Caco-2 (cell line): ENCODE results near the gene L3MBTL4. TPM values are rescaled to one million over a fixed set of nuclear protein-coding genes. Genes with fewer than 3 reads are reported as not detected.

ENCODE experiments used
- BruUV-seq: library from RNA; stranded (reverse); fragments of 400-500 nt; replicated peaks from 2 replicates; lab custom pipeline; 2021; lab: Mats Ljungman, UMichigan
- CTCF ChIA-PET: fragments of 300-600 bp; sonication (Branson Sonifier 250); formaldehyde crosslinking; loops from one replicate; lab custom pipeline; 2022; ENCODE audit warnings: antibody characterized with exemption; lab: Charles Lee
- POLR2A ChIA-PET: fragments of 300-600 bp; sonication (Branson Sonifier 250); formaldehyde crosslinking; loops from one replicate; lab custom pipeline; 2022; ENCODE audit warnings: antibody characterized with exemption; lab: Charles Lee
- DNase-seq, 2 experiments: peaks; one replicate each; pipeline versions ENCODE4 v3.0.0 to v3.0.0-alpha.2; 2020 to 2022
- H3K27me3 ChIP-seq: replicated peaks from 2 replicates; pipeline ENCODE4 v1.6.0; 2011; ENCODE audit warnings: low read length; ENCODE audit not compliant: control insufficient read depth, insufficient read depth
- H3K36me3 ChIP-seq: 2 replicates; pipeline ENCODE4 v1.5.1; 2011; ENCODE audit warnings: low read length; ENCODE audit not compliant: control insufficient read depth, insufficient read depth
- H3K4me1 ChIP-seq: fragments of 250-450 bp; sonication (Bioruptor Pico); 2 replicates; pipeline ENCODE4 v1.5.1; 2020; ENCODE audit warnings: mild to moderate bottlenecking
- H3K4me3 ChIP-seq: 2 replicates; pipeline ENCODE4 v1.5.1; 2011; ENCODE audit warnings: low read depth, mild to moderate bottlenecking, control low read depth, low read length
- H3K9me3 ChIP-seq: fragments of 250-450 bp; sonication (Bioruptor Pico); 2 replicates; pipeline ENCODE4 v1.5.1; 2020; ENCODE audit warnings: mild to moderate bottlenecking, moderate library complexity
- H3K27ac Mint-ChIP-seq: one replicate; pipeline ENCODE4 v1.8.0; 2022; ENCODE audit warnings: mixed read lengths; ENCODE audit not compliant: unreplicated experiment
- H3K27me3 Mint-ChIP-seq: one replicate; pipeline ENCODE4 v1.8.0; 2022; ENCODE audit warnings: mixed read lengths; ENCODE audit not compliant: insufficient read depth, unreplicated experiment
- H3K36me3 Mint-ChIP-seq: one replicate; pipeline ENCODE4 v1.8.0; 2022; ENCODE audit warnings: mild to moderate bottlenecking, mixed read lengths; ENCODE audit not compliant: insufficient read depth, unreplicated experiment
- H3K4me1 Mint-ChIP-seq: one replicate; pipeline ENCODE4 v1.8.0; 2022; ENCODE audit warnings: low read depth, mixed read lengths; ENCODE audit not compliant: unreplicated experiment
- H3K4me3 Mint-ChIP-seq: one replicate; pipeline ENCODE4 v1.8.0; 2022; ENCODE audit warnings: mild to moderate bottlenecking, moderate library complexity, mixed read lengths; ENCODE audit not compliant: unreplicated experiment
- H3K9me3 Mint-ChIP-seq: one replicate; pipeline ENCODE4 v1.8.0; 2022; ENCODE audit warnings: mixed read lengths; ENCODE audit not compliant: unreplicated experiment
- CTCF ChIP-seq, 2 experiments: fragments of 200-600 bp in 1 of 2; IDR thresholded peaks; 1 replicate in 1 of 2; 2 replicates in 1 of 2; pipeline versions ENCODE4 v1.5.1 to v1.8.0; 2011 to 2022; ENCODE audit warnings: antibody characterized with exemption in 1 of 2, control low read depth in 1 of 2, inconsistent platforms in 1 of 2, low read depth in 1 of 2, low read length in 1 of 2, mild to moderate bottlenecking in 1 of 2, moderate library complexity in 1 of 2; ENCODE audit not compliant: insufficient read depth in 1 of 2, severe bottlenecking in 1 of 2, unreplicated experiment in 1 of 2
- intact Hi-C: fragments of 100-400 bp; cut with micrococcal nuclease; formaldehyde crosslinking; loops from one replicate; pipeline ENCODE4 v1.10.0; 2022; ENCODE audit not compliant: unreplicated experiment
- total RNA-seq: library from RNA; stranded (reverse); gene quantifications from 2 replicates; pipeline ENCODE4 v1.2.3, GENCODE V29; 2022

The L3MBTL4 gene
- total RNA-seq, 1 experiment from 2014 or later: 0.23 TPM

GRCh38 chr18:6031002-6031401 is 383.7 kb downstream of the L3MBTL4 start:
- H3K27me3 Mint-ChIP-seq: peaks cover 4% of the 10 kb centered on the region
- no TSS peak for BruUV-seq
- CTCF ChIA-PET: no interaction called here
- H3K36me3 Mint-ChIP-seq: no peaks in the 10 kb centered on the region
- H3K9me3 Mint-ChIP-seq: peaks cover 3% of the 10 kb centered on the region
- H3K36me3 ChIP-seq: no peaks in the 10 kb centered on the region
- POLR2A ChIA-PET: no interaction called here
- no peak overlapping the region for H3K4me3 Mint-ChIP-seq
- no peaks in the 10 kb centered on the region for H3K4me1 Mint-ChIP-seq
- no peaks in the 10 kb centered on the region for H3K27me3 ChIP-seq
- TF ChIP-seq CTCF (IDR thresholded peaks at IDR 0.05; ENCODE audit: insufficient read depth in 1 of 2, low read depth in 1 of 2, low read length in 1 of 2, severe bottlenecking in 1 of 2, unreplicated experiment in 1 of 2): no peak
- no peak overlapping the region for H3K4me3 ChIP-seq
- H3K9me3 ChIP-seq: no peaks in the 10 kb centered on the region
- DNase-seq: no peak
- intact Hi-C loops: no loop called here
- no peak overlapping the region for H3K27ac Mint-ChIP-seq
- H3K4me1 ChIP-seq: no peaks in the 10 kb centered on the region

DNA sequence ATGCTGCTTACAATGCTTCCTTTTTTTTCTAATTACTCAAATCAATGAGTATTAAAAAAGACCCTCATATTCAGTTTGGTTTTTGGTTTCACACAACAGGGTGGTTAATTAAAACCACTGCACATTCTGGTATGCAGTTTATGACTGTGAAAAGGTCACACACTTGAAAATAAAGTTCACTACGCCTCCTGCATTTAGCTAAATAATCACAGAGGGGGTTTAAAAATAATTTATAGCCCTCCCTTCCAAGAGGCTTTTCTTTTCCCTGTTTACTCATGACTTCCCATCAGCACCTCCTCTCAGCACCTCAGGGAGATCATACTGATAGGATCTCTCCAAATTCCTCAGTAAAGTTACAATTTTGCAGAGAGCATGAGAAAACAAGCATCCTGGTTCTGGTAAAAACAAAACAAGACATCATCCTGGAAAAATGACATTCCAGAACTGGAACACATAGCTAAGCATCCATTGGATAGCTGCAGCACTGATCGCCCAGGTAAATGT is 389.9 kb downstream of the L3MBTL4 start:
- intact Hi-C loops: no loop called here
- H3K36me3 ChIP-seq: no peaks in the 10 kb centered on the region
- no peak for DNase-seq
- no TSS peak for BruUV-seq
- no peak overlapping the region for H3K4me3 ChIP-seq
- ChIA-PET POLR2A (no interaction called here), CTCF (no interaction called here)
- TF ChIP-seq CTCF (IDR thresholded peaks at IDR 0.05; ENCODE audit: insufficient read depth in 1 of 2, low read depth in 1 of 2, low read length in 1 of 2, severe bottlenecking in 1 of 2, unreplicated experiment in 1 of 2): no peak
- H3K4me3 Mint-ChIP-seq: no peak overlapping the region
- peaks cover 23% of the 10 kb centered on the region for H3K27me3 Mint-ChIP-seq
- H3K27ac Mint-ChIP-seq: no peak overlapping the region
- H3K9me3 Mint-ChIP-seq: no peaks in the 10 kb centered on the region
- no peaks in the 10 kb centered on the region for H3K4me1 Mint-ChIP-seq
- no peaks in the 10 kb centered on the region for H3K27me3 ChIP-seq
- no peaks in the 10 kb centered on the region for H3K4me1 ChIP-seq
- H3K36me3 Mint-ChIP-seq: no peaks in the 10 kb centered on the region
- H3K9me3 ChIP-seq: no peaks in the 10 kb centered on the region

DNA sequence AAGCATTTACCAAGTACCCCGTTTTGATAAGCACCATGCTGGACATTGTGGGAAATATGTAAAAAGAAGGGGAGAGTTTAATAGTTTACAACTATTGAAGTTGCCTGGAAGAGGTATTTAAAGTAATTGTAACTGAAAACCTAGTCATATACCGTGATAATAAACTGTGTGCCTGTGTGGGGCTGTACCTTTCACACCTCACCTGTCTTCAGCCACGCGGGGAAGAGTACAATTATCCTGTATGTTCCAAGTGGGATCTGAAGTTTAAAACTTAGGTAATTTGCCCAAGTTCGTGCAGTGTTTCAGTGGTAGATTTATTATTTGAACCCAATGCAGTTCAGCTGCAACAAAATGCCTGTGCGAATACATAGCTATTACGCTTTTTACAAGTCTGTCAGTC is 391.2 kb downstream of the L3MBTL4 start:
- no peaks in the 10 kb centered on the region for H3K36me3 Mint-ChIP-seq
- intact Hi-C loops: no loop called here
- POLR2A ChIA-PET: no interaction called here
- H3K36me3 ChIP-seq: no peaks in the 10 kb centered on the region
- no peak overlapping the region for H3K27ac Mint-ChIP-seq
- no peak for TF ChIP-seq CTCF (IDR thresholded peaks at IDR 0.05; ENCODE audit: insufficient read depth in 1 of 2, low read depth in 1 of 2, low read length in 1 of 2, severe bottlenecking in 1 of 2, unreplicated experiment in 1 of 2)
- H3K4me3 ChIP-seq: no peak overlapping the region
- H3K4me1 Mint-ChIP-seq: no peaks in the 10 kb centered on the region
- no peak for DNase-seq
- BruUV-seq: no TSS peak
- H3K27me3 ChIP-seq: no peaks in the 10 kb centered on the region
- H3K9me3 ChIP-seq: no peaks in the 10 kb centered on the region
- CTCF ChIA-PET: no interaction called here
- H3K9me3 Mint-ChIP-seq: no peaks in the 10 kb centered on the region
- no peak overlapping the region for H3K4me3 Mint-ChIP-seq
- no peaks in the 10 kb centered on the region for H3K4me1 ChIP-seq
- peaks cover 23% of the 10 kb centered on the region for H3K27me3 Mint-ChIP-seq
